Activated CD4-positive, alpha-beta memory T cell treated with anti-CD3 and anti-CD28 coated beads, Interleukin-2, amount 10 ng/mL, durations not matched to agents 7 days and 5 days (primary cell): ENCODE measurements around the gene EFS. TPM values are rescaled to one million over a fixed set of nuclear protein-coding genes. Genes with fewer than 3 reads are reported as not detected.

Experiments
- CTCF ChIA-PET: fragments of 350-600 bp; sonication (Branson Sonifier 250); formaldehyde crosslinking; loops from one replicate; lab custom pipeline; 2021; ENCODE audit warnings: antibody characterized with exemption, inconsistent platforms; lab: Charles Lee
- POLR2A ChIA-PET: fragments of 350-600 bp; sonication (Branson Sonifier 250); formaldehyde crosslinking; loops from one replicate; lab custom pipeline; 2021; ENCODE audit warnings: antibody characterized with exemption; lab: Charles Lee
- DNase-seq: peaks from one replicate; pipeline ENCODE4 v3.0.0-alpha.2; 2020
- H3K27ac Mint-ChIP-seq: one replicate; pipeline ENCODE4 v1.8.0; 2021; ENCODE audit warnings: mild to moderate bottlenecking, mixed read lengths
- H3K27me3 Mint-ChIP-seq: one replicate; pipeline ENCODE4 v1.8.0; 2021; ENCODE audit warnings: mixed read lengths
- H3K36me3 Mint-ChIP-seq: one replicate; pipeline ENCODE4 v1.8.0; 2021; ENCODE audit warnings: low read depth, mixed read lengths
- H3K4me1 Mint-ChIP-seq: one replicate; pipeline ENCODE4 v1.8.0; 2021; ENCODE audit warnings: mixed read lengths
- H3K4me3 Mint-ChIP-seq: one replicate; pipeline ENCODE4 v1.8.0; 2021; ENCODE audit warnings: mild to moderate bottlenecking, mixed read lengths
- H3K9me3 Mint-ChIP-seq: one replicate; pipeline ENCODE4 v1.8.0; 2021; ENCODE audit warnings: mixed read lengths
- total RNA-seq, 2 experiments: library from RNA; stranded (reverse); gene quantifications; one replicate each; pipeline ENCODE4 v1.2.3, GENCODE V29; 2021

The EFS gene
- total RNA-seq, 2 experiments from 2014 or later: not detected

DNA sequence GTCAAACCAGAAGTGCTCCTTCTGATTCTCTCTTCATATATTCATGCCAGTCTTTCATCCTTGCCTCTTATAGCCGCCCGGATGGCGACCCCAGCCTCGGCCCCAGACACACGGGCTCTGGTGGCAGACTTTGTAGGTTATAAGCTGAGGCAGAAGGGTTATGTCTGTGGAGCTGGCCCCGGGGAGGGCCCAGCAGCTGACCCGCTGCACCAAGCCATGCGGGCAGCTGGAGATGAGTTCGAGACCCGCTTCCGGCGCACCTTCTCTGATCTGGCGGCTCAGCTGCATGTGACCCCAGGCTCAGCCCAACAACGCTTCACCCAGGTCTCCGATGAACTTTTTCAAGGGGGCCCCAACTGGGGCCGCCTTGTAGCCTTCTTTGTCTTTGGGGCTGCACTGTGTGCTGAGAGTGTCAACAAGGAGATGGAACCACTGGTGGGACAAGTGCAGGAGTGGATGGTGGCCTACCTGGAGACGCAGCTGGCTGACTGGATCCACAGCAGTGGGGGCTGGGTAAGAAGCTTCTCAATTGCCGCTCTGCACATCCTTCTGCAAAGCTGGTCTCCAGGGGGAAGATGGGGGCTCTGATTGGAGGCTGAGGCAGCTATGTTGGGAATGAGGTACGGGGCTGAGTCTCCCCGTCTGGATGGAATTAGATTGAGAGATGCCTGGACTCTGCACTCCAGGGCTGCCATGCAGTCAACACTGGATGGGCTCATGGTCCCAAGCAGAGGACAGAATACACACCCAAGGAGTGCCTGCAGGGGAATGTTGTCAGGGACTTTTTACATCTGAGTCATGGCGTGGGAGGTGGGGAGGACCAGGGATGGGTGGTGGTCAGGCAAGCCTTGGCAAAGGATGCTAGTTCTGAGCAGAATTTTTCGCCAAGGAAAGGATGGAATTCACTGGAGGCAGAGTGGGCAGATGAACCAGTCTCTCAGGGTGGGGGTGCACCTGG lies 57.0 kb downstream of the EFS start:
- H3K4me3 Mint-ChIP-seq: no peak overlapping the region
- ChIA-PET CTCF (interaction anchor here (0.9 to 1.4 kb wide), 2 partner anchors 19 to 45 kb away, joined by 3 read pairs; partner anchors contain the start of gene SLC22A17), POLR2A (interaction anchor here (14.2 kb wide), 1 partner anchor 14 kb away, joined by 282 read pairs; the partner anchor contains the start of gene PABPN1)
- peaks cover 10% of the 10 kb centered on the region for H3K4me1 Mint-ChIP-seq
- no peak overlapping the region for H3K27ac Mint-ChIP-seq
- DNase-seq: no peak
- H3K9me3 Mint-ChIP-seq: no peaks in the 10 kb centered on the region
- no peaks in the 10 kb centered on the region for H3K36me3 Mint-ChIP-seq
- peaks cover 13% of the 10 kb centered on the region for H3K27me3 Mint-ChIP-seq

DNA sequence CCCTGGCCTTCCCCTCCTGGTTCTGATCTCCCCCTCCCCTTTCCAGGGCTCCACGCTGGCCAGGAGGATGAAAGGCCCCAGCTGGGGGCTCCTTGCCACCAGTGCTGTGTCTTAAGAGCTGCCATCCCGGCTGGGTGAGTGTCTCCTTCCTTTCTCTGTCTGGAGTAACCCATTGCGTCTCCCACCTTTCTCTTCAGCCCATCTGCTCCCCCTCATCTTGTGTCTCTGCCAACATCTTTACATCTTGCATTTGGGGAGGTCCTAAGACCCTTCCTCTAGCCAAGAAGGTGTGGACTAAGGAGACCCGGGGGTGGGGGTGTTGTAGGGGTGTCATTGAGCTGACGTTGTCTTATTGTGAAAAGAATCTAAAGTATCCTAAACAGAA lies 57.8 kb downstream of the EFS start:
- no peaks in the 10 kb centered on the region for H3K9me3 Mint-ChIP-seq
- ChIA-PET POLR2A (interaction anchor here (1.6 to 14.2 kb wide), 2 partner anchors 14 to 21 kb away, joined by 3 to 282 read pairs; partner anchors contain the start of genes HOMEZ and PABPN1), CTCF (interaction anchor here (1.4 kb wide), 1 partner anchor 20 kb away, joined by 3 read pairs; no protein-coding TSS in a partner anchor)
- DNase-seq: no peak
- H3K4me3 Mint-ChIP-seq: peak overlapping the region; percentile 14
- peaks cover 13% of the 10 kb centered on the region for H3K27me3 Mint-ChIP-seq
- no peak overlapping the region for H3K27ac Mint-ChIP-seq
- peaks cover 3% of the 10 kb centered on the region for H3K36me3 Mint-ChIP-seq
- peaks cover 15% of the 10 kb centered on the region for H3K4me1 Mint-ChIP-seq

DNA sequence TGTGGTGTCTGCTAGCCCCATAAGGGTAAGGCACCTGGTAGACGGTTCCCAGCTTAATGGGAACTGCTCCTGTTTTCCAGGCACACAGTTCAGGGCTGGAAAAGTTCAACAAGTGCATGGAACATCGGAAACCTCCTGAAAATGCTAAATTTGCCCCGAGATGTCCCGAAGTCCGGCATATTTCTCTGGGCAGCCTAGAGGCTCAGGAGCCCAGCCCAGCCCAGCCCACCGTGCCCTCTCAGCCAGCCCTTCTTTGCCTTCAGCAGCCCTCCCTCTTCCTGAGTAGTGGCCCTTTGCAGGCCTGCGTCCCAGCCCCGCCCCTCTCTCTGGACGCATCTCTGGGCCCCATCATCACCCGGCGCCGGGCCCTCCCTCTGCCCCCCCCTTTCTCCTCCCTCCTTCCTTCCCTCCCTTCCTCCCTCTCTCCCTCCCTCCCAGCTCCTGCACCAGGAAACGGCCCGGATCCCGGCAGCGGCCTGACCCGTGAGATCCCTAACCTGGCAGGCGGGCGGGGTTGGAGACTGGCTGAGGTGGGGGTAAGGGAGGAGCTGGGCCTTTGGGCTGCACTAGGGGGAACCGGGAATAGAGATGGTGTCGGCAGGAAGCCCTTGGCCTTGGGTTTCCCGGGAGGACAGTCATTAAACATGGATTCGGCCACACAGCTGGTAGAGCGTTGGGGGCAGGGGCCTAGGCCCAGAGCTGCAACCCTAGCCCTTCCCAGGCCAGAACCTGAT lies 58.4 kb downstream of the EFS start, which contains the start of gene BCL2L2:
BCL2L2 (plus strand) TSS at position 422 of the 734 bp plus-strand sequence. CDS start 935 bp downstream, outside the sequence.
- Mint-ChIP-seq H3K4me3 (peak within 1 kb of the TSS; percentile 46), H3K27ac (no peak within 1 kb of the TSS), H3K36me3 (peaks cover 3% of the 10 kb centered on the region), H3K4me1 (peaks cover 15% of the 10 kb centered on the region), H3K9me3 (no peaks in the 10 kb centered on the region), H3K27me3 (peaks cover 13% of the 10 kb centered on the region)
- ChIA-PET CTCF (interaction anchor here (1.4 to 1.5 kb wide), 2 partner anchors 14 to 20 kb away, joined by 3 to 4 read pairs; no protein-coding TSS in a partner anchor), POLR2A (interaction anchor here (1.6 to 14.2 kb wide), 2 partner anchors 15 to 20 kb away, joined by 3 to 282 read pairs; partner anchors contain the start of genes HOMEZ and PABPN1)
- DNase-seq: peak; percentile 31

Other genes starting within 250 kb of the EFS start
- under 1 TPM; 0.25 to 0.83 TPM for gene CEBPE, start 245.9 kb downstream of the EFS start, total RNA-seq
- gene SLC7A8, start 181.5 kb downstream of the EFS start, total RNA-seq: under 1 TPM; 0.76 to 0.93 TPM
- not detected for gene RNF212B, start 127.2 kb downstream of the EFS start, total RNA-seq
- gene HOMEZ, start 79.0 kb downstream of the EFS start, total RNA-seq: 10 to 100 TPM; 11.7 to 11.9 TPM
- gene PPP1R3E, start 62.3 kb downstream of the EFS start, total RNA-seq: 10 to 100 TPM; 29.7 to 34.4 TPM
- 1 to 10 TPM; 2.1 to 4.1 TPM for gene BCL2L2, start 58.3 kb downstream of the EFS start, total RNA-seq
- 100 to 1,000 TPM; 194 to 198 TPM for gene PABPN1, start 43.7 kb downstream of the EFS start, total RNA-seq
- gene SLC22A17, start 12.3 kb downstream of the EFS start, total RNA-seq: 1 to 10 TPM; 2.0 TPM
- not detected for gene IL25, start 7.6 kb upstream of the EFS start, total RNA-seq
- not detected for gene CMTM5, start 11.9 kb upstream of the EFS start, total RNA-seq
- gene MYH6, start 43.1 kb upstream of the EFS start, total RNA-seq: under 1 TPM; 0.08 to 0.10 TPM
- under 1 TPM in 1 of 2 experiments, not detected in 1; 0.05 TPM for gene MYH7, start 70.5 kb upstream of the EFS start, total RNA-seq
- gene NGDN, start 104.5 kb upstream of the EFS start, total RNA-seq: 10 to 100 TPM; 34.8 to 39.0 TPM
- gene ZFHX2, start 186.6 kb upstream of the EFS start, total RNA-seq: 1 to 10 TPM; 1.5 to 1.8 TPM
- gene THTPA, start 191.1 kb upstream of the EFS start, total RNA-seq: 10 to 100 TPM; 11.6 to 11.8 TPM
- 100 to 1,000 TPM; 263 to 275 TPM for gene AP1G2, start 202.6 kb upstream of the EFS start, total RNA-seq
- gene JPH4, start 213.6 kb upstream of the EFS start, total RNA-seq: not detected